Activated CD8-positive, alpha-beta memory T cell treated with anti-CD3 and anti-CD28 coated beads for 36 hours (primary cell): ENCODE measurements around the gene IL19. TPM values are rescaled to one million over a fixed set of nuclear protein-coding genes. Genes with fewer than 3 reads are reported as not detected.

Source experiments
- CTCF ChIA-PET: fragments of 350-600 bp; sonication (Branson Sonifier 250); formaldehyde crosslinking; loops from one replicate; lab custom pipeline; 2021; ENCODE audit warnings: antibody characterized with exemption; lab: Charles Lee
- POLR2A ChIA-PET: fragments of 350-600 bp; sonication (Branson Sonifier 250); formaldehyde crosslinking; loops from one replicate; lab custom pipeline; 2021; ENCODE audit warnings: antibody characterized with exemption; lab: Charles Lee
- total RNA-seq, 2 experiments: library from RNA; stranded (reverse); gene quantifications; one replicate each; pipeline ENCODE4 v1.2.3, GENCODE V29; 2021

The IL19 gene
- total RNA-seq, 2 experiments from 2014 or later = not detected

- CTCF ChIA-PET = interaction anchor here (0.7 to 3.6 kb wide), 6 partner anchors 12 to 181 kb away, joined by 3 to 30 read pairs (median 4); no protein-coding TSS in a partner anchor
- POLR2A ChIA-PET = interaction anchor here (1.0 to 1.3 kb wide), 2 partner anchors 48 to 66 kb away, joined by 3 to 4 read pairs; no protein-coding TSS in a partner anchor
These were observed 32.8 kb upstream of the IL19 start for GRCh38 chr1:206737729-206738201.

GRCh38 chr1:206738370-206739366 lies 31.9 kb upstream of the IL19 start:
- POLR2A ChIA-PET = interaction anchor here (1.0 to 1.9 kb wide), 3 partner anchors 47 to 65 kb away, joined by 3 to 12 read pairs (median 4); no protein-coding TSS in a partner anchor

GRCh38 chr1:206739411-206740076 lies 31.0 kb upstream of the IL19 start:
- CTCF ChIA-PET = interaction anchor here (0.9 to 1.4 kb wide), 5 partner anchors 28 to 69 kb away, joined by 3 to 10 read pairs (median 3); no protein-coding TSS in a partner anchor

More at GRCh38 chr1:206738370-206739366, 31.9 kb upstream of the IL19 start:
- CTCF ChIA-PET = interaction anchor here (0.7 to 1.8 kb wide), 6 partner anchors 13 to 171 kb away, joined by 3 to 7 read pairs (median 4); no protein-coding TSS in a partner anchor

DNA sequence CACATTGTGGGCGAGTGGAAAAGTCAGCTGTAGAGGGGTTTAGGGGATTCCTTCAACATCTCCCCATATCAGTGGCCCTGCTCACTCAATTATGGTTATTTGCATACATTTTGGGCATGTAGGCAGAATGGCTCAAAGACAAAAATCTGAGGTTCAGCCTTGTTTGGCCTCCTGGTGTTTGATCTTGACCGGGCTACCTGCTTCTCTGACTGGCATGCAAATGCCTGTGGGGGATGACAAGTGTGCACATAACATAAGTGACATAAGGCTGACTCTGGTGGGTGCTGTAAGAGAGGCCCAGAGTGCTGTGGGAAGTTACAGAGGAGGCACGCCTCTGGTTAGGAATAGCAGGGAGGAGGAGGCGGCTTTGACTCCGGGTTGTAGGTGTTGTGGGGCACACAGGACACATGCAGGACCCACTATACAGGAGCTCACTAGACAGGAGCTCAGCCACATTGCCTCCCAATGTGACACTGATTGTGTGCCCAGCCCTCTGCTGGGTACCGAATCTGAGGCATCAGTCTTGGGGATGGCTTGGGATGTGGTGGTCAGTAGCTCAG lies 29.4 kb upstream of the IL19 start:
- CTCF ChIA-PET = interaction anchor here (0.9 kb wide), 1 partner anchor 68 kb away, joined by 4 read pairs; no protein-coding TSS in a partner anchor
- POLR2A ChIA-PET = interaction anchor here (1.9 kb wide), 1 partner anchor 62 kb away, joined by 12 read pairs; no protein-coding TSS in a partner anchor

More at GRCh38 chr1:206739411-206740076, 31.0 kb upstream of the IL19 start:
- POLR2A ChIA-PET = interaction anchor here (1.3 to 1.9 kb wide), 3 partner anchors 17 to 64 kb away, joined by 4 to 12 read pairs (median 8); no protein-coding TSS in a partner anchor

- ChIA-PET CTCF (interaction anchor here (1.4 to 2.2 kb wide), 4 partner anchors 16 to 66 kb away, joined by 3 to 5 read pairs (median 4); no protein-coding TSS in a partner anchor), POLR2A (interaction anchor here (1.0 kb wide), 1 partner anchor 23 kb away, joined by 3 read pairs; no protein-coding TSS in a partner anchor)
These were observed 27.7 kb upstream of the IL19 start for GRCh38 chr1:206742719-206743383.

- POLR2A ChIA-PET = interaction anchor here (0.5 to 1.1 kb wide), 2 partner anchors 23 to 46 kb away, joined by 3 to 4 read pairs; no protein-coding TSS in a partner anchor
These were observed 25.9 kb upstream of the IL19 start for GRCh38 chr1:206744683-206745082.

GRCh38 chr1:206745301-206745700 lies 25.3 kb upstream of the IL19 start:
- CTCF ChIA-PET = interaction anchor here (0.7 to 1.8 kb wide), 7 partner anchors 14 to 167 kb away, joined by 3 to 8 read pairs (median 3); no protein-coding TSS in a partner anchor

More at GRCh38 chr1:206744683-206745082, 25.9 kb upstream of the IL19 start:
- CTCF ChIA-PET = interaction anchor here (0.8 to 1.8 kb wide), 6 partner anchors 15 to 167 kb away, joined by 3 to 8 read pairs (median 4); no protein-coding TSS in a partner anchor

GRCh38 chr1:206748348-206749030 lies 22.1 kb upstream of the IL19 start:
- ChIA-PET POLR2A (no interaction called here), CTCF (interaction anchor here (0.7 to 0.9 kb wide), 2 partner anchors 63 to 116 kb away, joined by 3 to 4 read pairs; no protein-coding TSS in a partner anchor)

More at GRCh38 chr1:206745301-206745700, 25.3 kb upstream of the IL19 start:
- POLR2A ChIA-PET = interaction anchor here (0.5 to 1.1 kb wide), 2 partner anchors 23 to 46 kb away, joined by 3 to 4 read pairs; no protein-coding TSS in a partner anchor

- ChIA-PET CTCF (no interaction called here), POLR2A (no interaction called here)
These were observed 18.7 kb upstream of the IL19 start for GRCh38 chr1:206751891-206752290.

DNA sequence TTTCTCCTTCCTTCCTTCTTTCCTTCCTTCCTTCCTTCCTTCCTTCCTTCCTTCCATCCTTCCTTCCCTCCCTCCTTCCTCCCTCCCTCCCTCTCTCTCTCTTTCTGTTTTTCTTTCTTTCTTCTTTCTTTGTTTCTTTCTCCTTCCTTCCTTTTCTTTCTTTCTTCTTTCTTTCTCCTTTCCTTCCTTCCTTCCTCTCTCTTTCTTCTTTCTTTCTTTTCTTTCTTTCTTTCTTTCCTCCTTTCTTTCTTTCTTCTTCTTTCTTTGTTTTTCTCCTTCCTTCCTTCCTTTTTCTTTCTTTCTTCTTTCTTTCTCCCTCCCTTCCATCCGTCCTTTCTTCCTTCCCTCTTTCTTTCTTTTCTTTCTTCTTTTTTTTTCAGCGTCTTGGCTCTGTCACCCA lies 18.1 kb upstream of the IL19 start:
- ChIA-PET CTCF (no interaction called here), POLR2A (no interaction called here)

GRCh38 chr1:206753141-206753540 lies 17.4 kb upstream of the IL19 start:
- ChIA-PET POLR2A (no interaction called here), CTCF (no interaction called here)

- ChIA-PET POLR2A (no interaction called here), CTCF (interaction anchor here (0.5 to 3.0 kb wide), 2 partner anchors 12 to 36 kb away, joined by 3 to 8 read pairs; no protein-coding TSS in a partner anchor)
These were observed 16.6 kb upstream of the IL19 start for GRCh38 chr1:206754011-206754410.

DNA sequence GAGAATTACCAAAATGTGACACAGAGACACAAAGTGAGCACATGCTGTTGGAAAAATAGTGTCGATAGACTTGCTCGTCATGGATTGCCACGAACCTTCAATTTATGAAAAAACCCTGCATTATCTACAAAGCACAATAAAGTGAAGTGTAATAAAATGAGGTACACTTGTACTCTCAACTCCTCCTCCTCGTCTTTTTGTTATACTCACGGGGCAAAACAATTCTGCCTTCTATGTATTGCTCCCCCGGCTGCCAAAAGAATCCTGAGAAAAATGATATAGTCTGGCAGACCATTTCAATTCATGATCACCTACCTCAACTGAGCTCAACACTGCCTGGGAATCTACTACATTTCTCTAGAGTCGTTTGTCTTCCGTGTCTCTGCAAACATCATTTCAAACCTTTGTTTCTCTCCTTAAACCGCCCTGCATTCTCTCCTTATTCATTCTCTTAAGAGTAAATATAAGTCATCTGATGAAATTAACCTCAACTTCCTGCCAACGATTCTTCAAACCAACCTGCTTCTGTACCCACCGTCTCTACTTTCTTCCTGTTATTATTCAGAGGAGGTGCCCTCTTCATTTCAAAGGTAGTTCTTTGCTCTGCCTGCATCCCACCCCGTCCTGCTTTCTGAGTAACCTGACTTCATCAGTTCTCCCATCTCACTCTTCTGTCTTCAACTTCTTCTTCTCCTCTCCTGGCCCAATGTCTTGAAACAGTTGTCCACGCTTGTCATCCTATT lies 12.9 kb upstream of the IL19 start:
- POLR2A ChIA-PET = interaction anchor here (1.8 to 2.4 kb wide), 2 partner anchors 11 to 18 kb away, joined by 7 to 8 read pairs; no protein-coding TSS in a partner anchor
- CTCF ChIA-PET = interaction anchor here (1.2 to 4.2 kb wide), 5 partner anchors 9 to 155 kb away, joined by 3 to 16 read pairs (median 5); partner anchors contain the start of gene IL19

DNA sequence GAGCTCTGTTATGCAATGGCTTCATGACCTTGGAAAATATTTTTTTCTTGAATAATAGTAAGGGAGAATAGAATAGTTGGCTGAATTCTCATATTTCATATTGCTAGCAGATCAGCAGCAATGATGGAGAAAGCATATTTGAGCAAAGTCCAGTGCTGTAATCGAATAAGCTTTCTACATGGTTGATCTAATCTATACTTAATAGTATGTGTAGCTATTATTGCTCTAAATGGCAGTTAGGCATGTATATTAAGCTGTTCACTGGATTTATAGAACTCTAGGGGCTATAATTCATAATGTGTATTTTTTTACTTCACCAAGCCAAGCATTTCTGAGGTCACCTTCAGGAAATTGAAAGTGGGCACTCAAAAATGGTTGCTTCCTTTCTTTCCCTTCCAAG lies 10.0 kb upstream of the IL19 start:
- POLR2A ChIA-PET = no interaction called here

GRCh38 chr1:206761159-206761768 lies 9.3 kb upstream of the IL19 start:
- ChIA-PET POLR2A (no interaction called here), CTCF (interaction anchor here (1.0 to 2.2 kb wide), 6 partner anchors 9 to 48 kb away, joined by 3 to 7 read pairs (median 5); partner anchors contain the start of gene IL19)

More for the DNA sequence above, 10.0 kb upstream of the IL19 start:
- CTCF ChIA-PET = interaction anchor here (1.0 to 1.9 kb wide), 3 partner anchors 15 to 49 kb away, joined by 3 to 4 read pairs (median 3); no protein-coding TSS in a partner anchor
